Stimulated activated naive CD8-positive, alpha-beta T cell treated with anti-CD3 and anti-CD28 coated beads, Interleukin-15, Interleukin-2, amounts not matched to agents 100 ng/mL and 50 ng/mL, for 24 hours (primary cell): ENCODE measurements around the gene P3R3URF.

Source experiments
- H3K27ac Mint-ChIP-seq: one replicate; pipeline ENCODE4 v1.8.0; 2021; ENCODE audit warnings: mild to moderate bottlenecking, mixed read lengths
- H3K27me3 Mint-ChIP-seq: one replicate; pipeline ENCODE4 v1.8.0; 2021; ENCODE audit warnings: mixed read lengths
- H3K36me3 Mint-ChIP-seq: one replicate; pipeline ENCODE4 v1.8.0; 2021; ENCODE audit warnings: low read depth, mixed read lengths
- H3K4me1 Mint-ChIP-seq: one replicate; pipeline ENCODE4 v1.8.0; 2021; ENCODE audit warnings: low read depth, mixed read lengths
- H3K4me3 Mint-ChIP-seq: one replicate; pipeline ENCODE4 v1.8.0; 2021; ENCODE audit warnings: mild to moderate bottlenecking, mixed read lengths
- H3K9me3 Mint-ChIP-seq: one replicate; pipeline ENCODE4 v1.8.0; 2021; ENCODE audit warnings: mixed read lengths

P3R3URF gene

GRCh38 chr1:46203738-46204405 is 27.6 kb upstream of the P3R3URF start:
- Mint-ChIP-seq H3K9me3 (no peaks in the 10 kb centered on the region), H3K27me3 (no peaks in the 10 kb centered on the region), H3K27ac (no peak overlapping the region), H3K4me1 (peaks cover 15% of the 10 kb centered on the region), H3K36me3 (no peaks in the 10 kb centered on the region), H3K4me3 (peak overlapping the region; percentile 55)

- peak overlapping the region; percentile 88 for H3K4me3 Mint-ChIP-seq
- H3K9me3 Mint-ChIP-seq = no peaks in the 10 kb centered on the region
- no peak overlapping the region for H3K27ac Mint-ChIP-seq
- H3K36me3 Mint-ChIP-seq = peaks cover 7% of the 10 kb centered on the region
- H3K27me3 Mint-ChIP-seq = no peaks in the 10 kb centered on the region
- H3K4me1 Mint-ChIP-seq = peaks cover 28% of the 10 kb centered on the region
These were observed 23.0 kb upstream of the P3R3URF start for GRCh38 chr1:46199233-46199749.

GRCh38 chr1:46197964-46198811 is 21.9 kb upstream of the P3R3URF start, which contains the start of gene POMGNT1:
TSS of gene POMGNT1 (minus strand) at chr1:46198434. CDS start at chr1:46197821, 613 bp downstream.
- Mint-ChIP-seq H3K9me3 (no peaks in the 10 kb centered on the region), H3K4me1 (peaks cover 25% of the 10 kb centered on the region), H3K4me3 (peak within 1 kb of the TSS; percentile 88), H3K36me3 (peaks cover 10% of the 10 kb centered on the region), H3K27me3 (no peaks in the 10 kb centered on the region), H3K27ac (peak within 1 kb of the TSS; percentile 85)

GRCh38 chr1:46197560-46197963 is 21.3 kb upstream of the P3R3URF start:
- Mint-ChIP-seq H3K4me3 (peak overlapping the region; percentile 88), H3K27ac (peak overlapping the region; percentile 85), H3K9me3 (no peaks in the 10 kb centered on the region), H3K27me3 (no peaks in the 10 kb centered on the region), H3K36me3 (peaks cover 14% of the 10 kb centered on the region), H3K4me1 (peaks cover 20% of the 10 kb centered on the region)

- peaks cover 19% of the 10 kb centered on the region for H3K4me1 Mint-ChIP-seq
- no peak overlapping the region for H3K4me3 Mint-ChIP-seq
- H3K36me3 Mint-ChIP-seq = peaks cover 16% of the 10 kb centered on the region
- no peak overlapping the region for H3K27ac Mint-ChIP-seq
- no peaks in the 10 kb centered on the region for H3K9me3 Mint-ChIP-seq
- no peaks in the 10 kb centered on the region for H3K27me3 Mint-ChIP-seq
These were observed 20.3 kb upstream of the P3R3URF start for GRCh38 chr1:46196609-46197008.

DNA sequence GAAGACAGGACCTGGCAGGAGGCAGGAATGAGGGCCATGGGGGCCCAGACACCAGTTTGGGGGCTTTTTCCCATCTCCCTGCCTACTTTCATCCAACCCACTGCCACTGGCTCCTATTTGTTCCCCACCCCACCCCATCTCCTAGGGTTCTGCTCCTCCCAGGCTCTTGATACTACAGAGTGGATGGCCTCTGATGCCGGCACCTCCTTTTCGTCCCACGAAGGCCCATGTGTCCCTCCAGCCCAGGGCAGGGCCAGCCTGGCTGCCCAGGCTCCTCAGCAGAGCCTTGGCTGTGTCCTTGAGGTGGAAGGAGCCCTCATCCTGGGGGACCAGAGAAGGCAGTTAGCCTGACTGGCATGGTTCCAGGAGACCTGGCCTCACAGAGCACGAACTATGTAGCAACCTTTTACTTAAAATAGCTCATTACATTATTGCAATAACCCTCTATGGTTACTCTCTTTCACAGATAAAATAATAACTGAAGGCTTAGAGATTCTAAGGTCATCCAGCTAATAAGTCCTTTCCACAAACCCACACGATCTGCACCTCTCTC is 18.4 kb upstream of the P3R3URF start:
- Mint-ChIP-seq H3K27ac (no peak overlapping the region), H3K9me3 (no peaks in the 10 kb centered on the region)

DNA sequence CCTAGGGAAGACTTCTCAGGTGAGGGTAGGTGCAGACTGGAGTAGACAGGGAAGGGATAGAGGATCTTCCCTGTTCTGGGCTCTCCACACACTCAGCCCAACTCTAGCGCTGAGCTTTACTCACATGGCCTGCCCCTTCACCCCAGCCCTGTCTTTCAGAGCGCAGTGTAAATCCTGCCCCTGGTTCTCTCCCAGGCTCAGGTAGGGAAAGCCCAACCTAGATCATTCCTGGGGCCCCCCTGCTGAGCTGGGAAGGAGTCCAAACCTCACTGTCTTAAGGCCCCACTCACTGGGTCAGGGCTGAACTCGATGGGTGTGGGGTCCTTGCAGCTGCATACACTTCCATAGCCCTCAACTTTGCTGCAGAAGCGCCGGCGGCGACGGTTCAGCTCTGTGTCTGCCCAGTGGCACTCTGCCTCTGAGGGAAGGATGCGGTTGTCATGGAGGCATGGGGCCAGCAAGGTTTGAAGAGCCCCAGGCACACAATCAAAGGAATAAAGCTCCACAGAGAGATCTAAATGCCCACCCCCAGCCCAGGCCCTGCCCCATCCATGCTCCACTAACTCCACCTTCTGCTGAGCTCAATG is 17.8 kb upstream of the P3R3URF start:
- Mint-ChIP-seq H3K36me3 (peaks cover 21% of the 10 kb centered on the region), H3K4me1 (peaks cover 14% of the 10 kb centered on the region), H3K4me3 (no peak overlapping the region), H3K9me3 (no peaks in the 10 kb centered on the region), H3K27ac (no peak overlapping the region), H3K27me3 (no peaks in the 10 kb centered on the region)

More for the DNA sequence above, 18.4 kb upstream of the P3R3URF start:
- H3K36me3 Mint-ChIP-seq = peaks cover 16% of the 10 kb centered on the region
- no peaks in the 10 kb centered on the region for H3K27me3 Mint-ChIP-seq
- no peak overlapping the region for H3K4me3 Mint-ChIP-seq
- peaks cover 19% of the 10 kb centered on the region for H3K4me1 Mint-ChIP-seq

DNA sequence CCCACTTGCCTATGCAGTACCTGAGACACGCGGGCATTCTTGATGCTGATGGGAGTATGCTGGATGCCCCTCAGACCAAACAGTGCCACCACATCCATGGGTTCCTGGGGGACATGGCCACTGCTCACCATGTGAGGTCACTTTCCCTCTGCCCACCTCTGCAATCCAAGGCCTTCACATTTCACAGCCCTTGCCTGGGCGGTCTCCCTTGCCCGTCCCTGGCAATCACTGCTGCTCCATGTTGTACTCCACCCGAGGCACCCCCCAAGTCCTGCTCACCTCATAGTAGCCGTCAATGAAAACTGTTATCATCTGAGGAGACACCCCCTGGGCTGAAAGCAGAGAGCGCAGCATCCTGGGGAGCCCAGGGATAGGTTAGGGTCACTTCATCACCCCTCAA is 17.0 kb upstream of the P3R3URF start:
- Mint-ChIP-seq H3K4me1 (peaks cover 11% of the 10 kb centered on the region), H3K36me3 (peaks cover 21% of the 10 kb centered on the region), H3K27me3 (no peaks in the 10 kb centered on the region), H3K9me3 (no peaks in the 10 kb centered on the region), H3K27ac (no peak overlapping the region), H3K4me3 (no peak overlapping the region)

GRCh38 chr1:46192171-46192570 is 15.9 kb upstream of the P3R3URF start:
- Mint-ChIP-seq H3K4me3 (no peak overlapping the region), H3K9me3 (no peaks in the 10 kb centered on the region), H3K27me3 (no peaks in the 10 kb centered on the region), H3K36me3 (peaks cover 21% of the 10 kb centered on the region), H3K4me1 (peaks cover 7% of the 10 kb centered on the region), H3K27ac (no peak overlapping the region)

DNA sequence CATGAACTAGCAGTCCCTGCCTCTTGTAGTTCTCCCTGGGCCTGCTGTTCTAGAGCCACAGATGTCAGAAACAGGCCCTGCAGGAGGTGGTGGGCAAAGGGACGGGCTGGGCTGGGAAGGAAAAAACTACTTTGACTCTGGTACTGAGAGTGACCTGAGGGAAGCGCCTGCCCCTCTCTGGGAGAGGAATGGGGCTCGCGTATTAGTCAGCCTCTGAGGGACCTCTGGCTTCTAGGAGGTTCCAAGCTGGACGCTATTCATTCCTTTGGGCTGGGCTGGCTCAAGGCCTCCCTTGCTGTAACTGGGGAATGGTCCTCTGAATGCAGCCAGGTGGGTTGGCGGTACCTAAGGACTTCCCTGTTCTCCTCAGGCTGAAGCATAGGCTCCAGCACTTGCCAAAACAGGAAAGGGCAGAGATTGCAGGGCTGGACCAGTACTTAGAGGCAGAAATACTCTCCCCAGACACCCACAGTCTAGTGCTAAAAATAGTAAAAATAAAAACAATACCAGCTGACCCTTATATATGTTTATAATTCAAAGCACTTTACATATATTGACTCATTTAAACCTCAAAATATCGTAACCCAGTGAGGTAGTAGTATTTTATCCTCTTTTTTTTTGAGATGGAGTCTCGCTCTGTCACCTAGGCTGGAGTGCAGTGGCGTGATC is 14.9 kb upstream of the P3R3URF start:
- no peak overlapping the region for H3K27ac Mint-ChIP-seq
- no peaks in the 10 kb centered on the region for H3K4me1 Mint-ChIP-seq
- peaks cover 21% of the 10 kb centered on the region for H3K36me3 Mint-ChIP-seq
- H3K27me3 Mint-ChIP-seq = no peaks in the 10 kb centered on the region
- no peak overlapping the region for H3K4me3 Mint-ChIP-seq
- H3K9me3 Mint-ChIP-seq = no peaks in the 10 kb centered on the region

DNA sequence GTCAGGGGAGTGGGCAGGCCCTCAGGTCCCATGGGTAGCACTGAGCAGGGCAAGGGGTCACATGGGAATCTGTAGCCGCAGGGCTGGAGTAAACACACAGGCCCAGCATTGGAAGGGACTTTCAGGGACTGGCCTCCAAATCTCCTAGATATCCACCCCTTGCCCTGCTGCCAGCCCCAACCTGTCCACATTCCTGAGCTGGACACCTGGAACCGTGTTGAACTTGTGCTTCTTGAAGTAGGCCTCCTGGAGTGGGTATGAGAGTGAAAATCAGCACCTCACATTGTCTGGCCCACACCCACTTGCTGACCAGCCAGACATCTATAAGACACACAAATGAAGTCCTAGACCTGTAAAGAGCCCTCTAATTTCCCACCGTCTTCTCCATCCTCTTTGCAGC is 14.3 kb upstream of the P3R3URF start:
- Mint-ChIP-seq H3K27me3 (no peaks in the 10 kb centered on the region), H3K4me1 (peaks cover 6% of the 10 kb centered on the region), H3K9me3 (no peaks in the 10 kb centered on the region), H3K27ac (no peak overlapping the region), H3K36me3 (peaks cover 21% of the 10 kb centered on the region), H3K4me3 (no peak overlapping the region)

- Mint-ChIP-seq H3K27ac (no peak overlapping the region), H3K4me3 (no peak overlapping the region), H3K27me3 (no peaks in the 10 kb centered on the region), H3K36me3 (peaks cover 14% of the 10 kb centered on the region), H3K4me1 (peaks cover 26% of the 10 kb centered on the region), H3K9me3 (no peaks in the 10 kb centered on the region)
These were observed 12.2 kb upstream of the P3R3URF start for GRCh38 chr1:46188295-46189030.

DNA sequence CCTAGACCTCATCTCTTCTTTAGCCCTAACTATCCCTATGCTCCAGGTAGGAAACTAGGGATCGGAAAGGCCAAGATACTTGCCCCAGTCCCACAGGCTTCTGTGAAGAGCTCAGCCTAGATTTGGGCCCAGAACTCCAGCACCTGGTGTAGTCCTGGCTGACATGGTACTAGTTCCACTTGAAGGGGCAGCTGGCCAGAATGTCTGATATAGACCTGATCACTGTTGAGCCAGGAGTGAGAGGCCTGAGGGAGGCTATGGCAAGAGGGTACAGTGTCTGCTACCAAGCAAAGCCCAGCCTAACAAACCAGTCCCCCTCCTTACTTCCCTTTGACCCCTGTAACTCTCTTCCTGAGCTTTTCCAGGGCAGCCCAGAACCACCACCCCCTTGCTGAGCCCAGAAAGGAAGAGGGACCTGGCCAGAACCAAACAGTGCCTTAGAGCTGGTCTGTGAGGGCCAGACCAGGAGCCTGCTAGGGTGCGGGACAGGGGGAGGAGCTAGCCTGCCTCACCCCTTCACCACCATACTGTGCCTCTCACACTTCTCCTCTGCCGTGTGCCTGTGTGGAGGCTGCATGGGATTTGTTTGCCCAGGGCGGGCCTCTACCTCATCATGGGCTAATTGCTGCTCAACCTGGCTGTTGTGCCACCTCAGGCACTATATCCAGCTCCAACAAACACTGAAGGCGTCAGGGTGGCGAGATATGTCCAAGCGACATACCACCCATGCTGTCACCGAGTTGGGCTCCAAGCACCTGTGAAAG is 11.0 kb upstream of the P3R3URF start:
- no peaks in the 10 kb centered on the region for H3K9me3 Mint-ChIP-seq
- H3K4me1 Mint-ChIP-seq = peaks cover 26% of the 10 kb centered on the region
- H3K27ac Mint-ChIP-seq = no peak overlapping the region
- no peak overlapping the region for H3K4me3 Mint-ChIP-seq
- H3K36me3 Mint-ChIP-seq = peaks cover 4% of the 10 kb centered on the region
- no peaks in the 10 kb centered on the region for H3K27me3 Mint-ChIP-seq
